SK-MEL-5 (cell line): ENCODE results near the gene CGN. TPM values are rescaled to one million over a fixed set of nuclear protein-coding genes. Genes with fewer than 3 reads are reported as not detected.
A peak's percentile ranks its signal among the peaks of the same experiment; 100 is the strongest.
"Not testable (repeated sequence)": the region's sequence is repeated elsewhere in the genome, so short reads cannot be mapped to it uniquely, and the experiment has no call there.

Source experiments
- DNase-seq: peaks from one replicate; pipeline ENCODE4 v3.0.0-alpha.2; 2016; ENCODE audit warnings: low read depth, low spot score
- in situ Hi-C: cut with HindIII; loops from 2 replicates; pipeline ENCODE4 v1.10.0; 2016; ENCODE audit warnings: low sequenced_read_pairs, high pct_unique_total_duplicates, low pct_unique_long_range_greater_than_20kb
- total RNA-seq: library from RNA; depleted of rRNA; stranded (reverse); fragments of >200 nt; shearing (Covaris generic); gene quantifications from 2 replicates; pipeline ENCODE4 v1.2.3, GENCODE V29; 2014

CGN gene
- total RNA-seq, 1 experiment from 2014 or later: 1.9 TPM

DNA sequence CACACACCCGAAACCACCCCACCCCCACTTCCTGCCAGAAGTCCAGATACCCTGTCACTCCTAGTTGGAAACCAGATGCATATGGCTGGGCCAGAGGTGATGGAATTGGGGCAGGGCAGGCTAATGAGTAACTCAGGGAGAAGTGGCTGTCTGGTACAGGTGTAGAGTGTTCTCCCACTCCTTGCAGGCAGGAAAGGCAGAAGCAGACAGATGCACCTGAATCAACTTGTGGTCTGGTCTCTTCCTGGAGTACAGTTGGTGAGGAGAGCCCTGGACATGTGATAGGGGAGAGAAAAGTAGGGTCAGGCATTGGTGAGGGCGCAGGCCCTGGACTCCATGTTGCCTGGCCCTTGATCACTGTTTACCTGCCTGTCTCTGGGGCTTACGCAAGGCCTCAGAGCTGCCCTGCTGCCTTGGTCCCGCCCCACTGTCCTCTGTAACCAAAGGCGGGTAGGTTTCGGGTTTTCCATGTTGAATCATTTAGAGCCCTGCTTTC is 2.5 kb downstream of the CGN start:
- in situ Hi-C loops: no loop called here
- no peak for DNase-seq

DNA sequence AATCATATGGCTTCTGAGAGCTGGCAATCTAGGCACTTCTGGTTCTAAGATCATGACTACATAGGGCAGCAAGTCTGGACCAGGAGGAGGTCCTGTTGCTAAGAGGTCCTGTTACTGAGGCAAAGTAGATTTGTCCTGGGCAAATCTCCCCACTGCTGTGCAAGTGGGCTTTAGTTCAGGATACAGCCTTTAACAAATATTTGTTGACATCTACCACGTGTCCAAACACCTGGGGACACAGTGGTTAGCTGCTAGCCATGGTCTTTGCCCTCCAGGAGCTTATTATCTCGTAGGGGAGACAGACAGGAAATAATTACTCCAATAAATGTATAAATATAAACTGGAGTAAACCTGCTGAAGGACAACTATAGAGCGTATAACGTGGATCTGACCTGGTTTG is 3.2 kb downstream of the CGN start:
- in situ Hi-C loops: no loop called here
- no peak for DNase-seq

DNA sequence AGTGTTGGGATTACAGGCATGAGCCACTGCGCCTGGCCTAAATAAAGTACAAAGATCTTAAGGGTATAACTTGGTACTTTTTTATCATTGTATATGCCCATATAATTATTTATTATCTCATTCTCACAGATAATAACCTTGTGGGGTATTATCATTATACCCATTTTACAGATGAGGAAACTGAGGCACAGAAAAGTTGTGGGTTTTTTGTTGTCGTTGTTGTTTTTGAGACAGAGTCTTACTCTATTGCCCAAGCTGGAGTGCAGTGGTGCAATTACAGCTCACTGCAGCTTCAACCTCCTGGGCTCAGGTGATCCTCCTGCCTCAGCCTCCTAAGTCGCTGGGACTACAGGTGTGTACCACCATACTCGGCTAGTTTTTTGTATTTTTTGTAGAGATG is 4.1 kb downstream of the CGN start:
- DNase-seq: no peak
- in situ Hi-C loops: no loop called here

DNA sequence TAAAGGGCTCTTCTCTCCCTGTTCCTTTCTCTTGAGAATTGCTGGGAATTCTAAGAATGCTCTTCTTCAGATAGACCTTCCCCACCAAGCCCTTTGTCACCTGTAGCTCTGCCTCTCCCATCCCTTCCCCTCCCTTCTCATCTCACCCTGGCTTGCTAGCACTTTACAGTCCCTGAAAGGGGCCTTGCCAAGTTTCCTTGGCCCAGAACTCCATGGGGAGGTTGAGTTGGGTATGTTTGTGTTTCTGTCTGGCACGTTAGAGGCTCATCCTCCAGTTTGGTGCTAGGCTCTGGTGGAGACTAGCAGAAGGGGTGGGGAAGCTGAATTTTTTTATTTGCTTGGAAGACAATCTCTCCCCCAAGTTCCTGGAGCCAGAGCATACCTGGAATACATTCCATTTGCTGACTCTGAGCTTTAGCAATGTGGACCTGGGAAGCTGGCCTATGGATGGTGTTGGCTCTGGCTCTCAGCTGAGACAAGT is 4.9 kb downstream of the CGN start:
- in situ Hi-C loops: no loop called here
- DNase-seq: no peak

DNA sequence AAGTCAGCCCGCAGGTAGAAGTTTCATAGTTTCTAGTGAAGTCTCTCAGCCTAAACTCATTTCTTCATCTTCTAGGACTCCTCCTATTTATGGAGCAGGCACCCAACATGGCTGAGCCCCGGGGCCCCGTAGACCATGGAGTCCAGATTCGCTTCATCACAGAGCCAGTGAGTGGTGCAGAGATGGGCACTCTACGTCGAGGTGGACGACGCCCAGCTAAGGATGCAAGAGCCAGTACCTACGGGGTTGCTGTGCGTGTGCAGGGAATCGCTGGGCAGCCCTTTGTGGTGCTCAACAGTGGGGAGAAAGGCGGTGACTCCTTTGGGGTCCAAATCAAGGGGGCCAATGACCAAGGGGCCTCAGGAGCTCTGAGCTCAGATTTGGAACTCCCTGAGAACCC is 7.2 kb downstream of the CGN start:
- in situ Hi-C loops: no loop called here

DNA sequence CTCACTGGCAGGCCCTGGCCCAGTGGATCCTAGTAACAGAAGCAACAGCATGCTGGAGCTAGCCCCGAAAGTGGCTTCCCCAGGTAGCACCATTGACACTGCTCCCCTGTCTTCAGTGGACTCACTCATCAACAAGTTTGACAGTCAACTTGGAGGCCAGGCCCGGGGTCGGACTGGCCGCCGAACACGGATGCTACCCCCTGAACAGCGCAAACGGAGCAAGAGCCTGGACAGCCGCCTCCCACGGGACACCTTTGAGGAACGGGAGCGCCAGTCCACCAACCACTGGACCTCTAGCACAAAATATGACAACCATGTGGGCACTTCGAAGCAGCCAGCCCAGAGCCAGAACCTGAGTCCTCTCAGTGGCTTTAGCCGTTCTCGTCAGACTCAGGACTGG is 7.7 kb downstream of the CGN start:
- in situ Hi-C loops: no loop called here
- DNase-seq: no peak

More for the DNA sequence above, 7.2 kb downstream of the CGN start:
- no peak for DNase-seq

DNA sequence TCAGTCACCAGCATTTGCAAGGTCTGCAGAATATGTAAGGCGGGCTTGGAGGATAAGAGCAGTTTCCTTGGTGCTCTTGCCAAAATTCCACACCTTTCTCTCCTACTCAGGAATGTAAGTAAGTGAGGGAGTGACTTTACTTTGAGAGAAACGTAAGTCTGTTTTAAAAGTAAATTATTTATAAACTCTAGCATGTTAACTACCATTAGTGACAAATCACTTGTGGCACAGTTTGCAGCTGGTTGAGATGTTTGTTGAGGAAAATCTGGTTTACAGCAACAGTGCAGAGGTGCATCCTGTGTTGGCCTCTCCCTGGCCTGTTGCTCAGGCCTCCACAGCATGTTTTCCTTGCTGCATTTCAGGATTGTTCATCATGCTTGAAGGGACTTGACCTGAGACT is 8.5 kb downstream of the CGN start:
- DNase-seq: no peak
- in situ Hi-C loops: no loop called here

DNA sequence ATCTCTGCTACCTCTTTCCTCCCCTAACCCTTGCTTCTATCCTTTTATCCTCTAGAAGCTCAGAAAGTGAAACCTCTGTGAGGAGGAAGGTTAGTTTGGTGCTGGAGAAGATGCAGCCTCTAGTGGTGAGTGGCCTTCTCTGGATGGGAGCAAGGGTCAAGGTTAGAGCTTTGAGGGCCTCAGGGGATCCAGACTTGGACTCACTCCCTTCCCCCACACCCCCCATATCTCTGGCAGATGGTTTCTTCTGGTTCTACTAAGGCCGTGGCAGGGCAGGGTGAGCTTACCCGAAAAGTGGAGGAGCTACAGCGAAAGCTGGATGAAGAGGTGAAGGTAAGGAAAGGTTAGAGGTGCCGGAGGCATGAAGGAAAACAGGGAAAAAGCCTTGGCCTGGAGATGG is 9.2 kb downstream of the CGN start:
- DNase-seq: peak; percentile 27
- in situ Hi-C loops: no loop called here

DNA sequence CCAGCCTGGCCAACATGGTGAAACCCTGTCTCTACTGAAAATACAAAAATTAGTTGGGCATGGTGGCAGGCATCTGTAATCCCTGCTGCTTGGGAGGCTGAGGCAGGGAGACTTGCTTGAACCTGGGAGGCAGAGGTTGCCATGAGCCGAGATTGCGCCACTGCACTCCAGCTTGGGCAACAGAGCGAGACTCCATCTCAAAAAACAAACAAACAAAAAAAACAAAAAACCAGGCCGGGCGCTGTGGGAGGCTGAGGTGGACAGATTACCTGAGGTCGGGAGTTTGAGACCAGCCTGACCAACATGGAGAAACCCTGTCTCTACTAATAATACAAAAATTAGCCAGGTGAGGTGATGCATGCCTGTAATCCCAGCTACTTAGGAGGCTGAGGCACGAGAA is 11.2 kb downstream of the CGN start:
- DNase-seq, in situ Hi-C loops: not testable (repeated sequence)

DNA sequence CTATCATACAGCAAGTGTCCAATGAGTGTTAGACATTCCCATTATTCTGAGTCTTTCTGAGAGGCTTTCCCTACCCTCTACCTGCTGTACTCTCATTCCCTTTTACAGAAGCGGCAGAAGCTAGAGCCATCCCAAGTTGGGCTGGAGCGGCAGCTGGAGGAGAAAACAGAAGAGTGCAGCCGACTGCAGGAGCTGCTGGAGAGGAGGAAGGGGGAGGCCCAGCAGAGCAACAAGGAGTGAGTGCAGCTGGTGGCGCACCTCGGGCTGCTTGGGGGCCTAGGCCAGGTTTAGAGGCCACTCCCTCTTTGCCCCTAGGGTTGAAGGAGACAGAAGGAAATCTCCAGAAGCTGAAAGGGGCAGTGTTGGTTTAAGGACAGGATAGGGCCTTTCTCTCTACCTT is 12.1 kb downstream of the CGN start:
- in situ Hi-C loops: no loop called here
- DNase-seq: no peak

DNA sequence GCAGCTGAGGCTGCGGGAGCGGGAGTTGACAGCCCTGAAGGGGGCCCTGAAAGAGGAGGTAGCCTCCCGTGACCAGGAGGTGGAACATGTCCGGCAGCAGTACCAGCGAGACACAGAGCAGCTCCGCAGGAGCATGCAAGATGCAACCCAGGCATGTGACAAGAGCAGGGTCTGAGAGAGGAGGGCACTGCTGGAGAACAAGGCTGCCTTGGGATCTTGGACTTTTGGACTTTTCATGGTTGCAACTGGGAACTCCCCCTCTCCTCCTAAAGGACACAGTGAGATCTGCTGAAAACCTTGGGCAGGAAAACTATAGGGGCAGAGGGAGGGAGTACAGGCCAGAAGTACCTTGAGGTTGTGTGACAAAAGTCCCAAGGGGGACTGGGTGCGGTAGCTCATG is 13.5 kb downstream of the CGN start:
- no peak for DNase-seq
- in situ Hi-C loops: no loop called here

DNA sequence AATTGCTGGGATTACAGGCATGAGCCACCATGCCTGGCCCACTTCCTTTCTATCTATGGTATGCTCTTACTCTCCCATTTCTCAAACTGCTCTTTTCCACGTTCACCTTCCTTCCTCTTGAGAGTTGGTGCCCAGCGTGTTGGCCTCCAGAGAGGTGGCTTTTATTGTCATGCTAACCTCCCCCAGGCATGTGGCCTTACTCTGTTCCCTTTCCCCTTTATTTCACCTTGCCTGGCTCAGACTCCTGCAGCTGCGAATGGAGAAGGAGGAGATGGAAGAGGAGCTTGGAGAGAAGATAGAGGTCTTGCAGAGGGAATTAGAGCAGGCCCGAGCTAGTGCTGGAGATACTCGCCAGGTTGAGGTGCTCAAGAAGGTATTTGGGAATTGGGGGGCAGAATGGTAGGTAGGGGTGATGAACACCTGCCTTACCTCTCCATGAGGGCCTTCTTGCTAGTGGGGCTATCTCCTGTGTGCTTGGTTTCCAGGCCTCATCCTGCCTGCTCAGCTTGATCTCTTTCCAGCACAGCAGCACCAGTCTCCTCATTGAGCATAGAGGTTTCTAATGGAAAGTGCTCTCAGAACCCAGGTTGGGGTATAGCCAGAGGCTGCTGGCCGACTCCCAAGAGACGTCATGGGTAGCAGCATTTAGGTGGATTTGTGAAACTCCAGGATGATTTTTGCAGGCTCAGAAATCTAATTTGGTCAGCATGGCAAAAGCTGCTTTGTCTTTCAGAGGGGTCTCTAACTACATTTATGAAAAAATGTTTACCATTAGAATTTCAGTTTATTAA is 15.7 kb downstream of the CGN start:
- DNase-seq: no peak
- in situ Hi-C loops: no loop called here

DNA sequence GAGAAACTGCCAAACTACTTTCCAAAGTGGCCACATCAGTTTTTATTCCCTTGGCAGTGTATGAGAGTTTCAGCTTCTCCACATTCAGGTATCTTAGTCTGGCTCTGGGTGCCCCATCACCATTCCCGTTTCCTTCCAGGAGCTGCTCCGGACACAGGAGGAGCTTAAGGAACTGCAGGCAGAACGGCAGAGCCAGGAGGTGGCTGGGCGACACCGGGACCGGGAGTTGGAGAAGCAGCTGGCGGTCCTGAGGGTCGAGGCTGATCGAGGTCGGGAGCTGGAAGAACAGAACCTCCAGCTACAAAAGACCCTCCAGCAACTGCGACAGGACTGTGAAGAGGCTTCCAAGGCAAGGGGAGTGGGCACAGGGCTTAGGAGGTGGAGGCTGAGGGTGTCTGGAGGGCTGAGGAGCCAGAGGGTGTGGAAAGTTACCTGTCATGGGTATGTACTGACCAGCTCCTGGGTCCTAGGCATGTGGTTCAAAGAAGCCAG is 18.1 kb downstream of the CGN start:
- DNase-seq: no peak
- in situ Hi-C loops: no loop called here

DNA sequence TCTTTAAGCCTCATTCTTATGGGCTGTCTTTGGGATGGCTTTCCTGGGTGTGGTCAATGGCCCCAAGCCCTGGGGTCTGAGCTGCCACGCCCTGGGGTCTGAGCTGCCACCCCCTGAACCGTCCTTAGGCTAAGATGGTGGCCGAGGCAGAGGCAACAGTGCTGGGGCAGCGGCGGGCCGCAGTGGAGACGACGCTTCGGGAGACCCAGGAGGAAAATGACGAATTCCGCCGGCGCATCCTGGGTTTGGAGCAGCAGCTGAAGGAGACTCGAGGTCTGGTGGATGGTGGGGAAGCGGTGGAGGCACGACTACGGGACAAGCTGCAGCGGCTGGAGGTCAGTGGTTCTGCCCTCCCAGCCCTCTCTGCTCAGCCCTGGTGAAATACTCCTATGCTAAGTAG is 18.6 kb downstream of the CGN start:
- no peak for DNase-seq
- in situ Hi-C loops: no loop called here

DNA sequence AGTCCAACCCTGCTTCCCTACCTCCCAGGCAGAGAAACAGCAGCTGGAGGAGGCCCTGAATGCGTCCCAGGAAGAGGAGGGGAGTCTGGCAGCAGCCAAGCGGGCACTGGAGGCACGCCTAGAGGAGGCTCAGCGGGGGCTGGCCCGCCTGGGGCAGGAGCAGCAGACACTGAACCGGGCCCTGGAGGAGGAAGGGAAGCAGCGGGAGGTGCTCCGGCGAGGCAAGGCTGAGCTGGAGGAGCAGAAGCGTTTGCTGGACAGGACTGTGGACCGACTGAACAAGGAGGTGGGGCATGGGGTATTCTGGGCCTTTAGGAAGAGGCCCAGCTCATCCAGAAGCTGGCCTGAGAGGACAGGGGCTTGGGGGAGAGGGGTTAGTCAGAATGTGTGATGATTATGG is 19.3 kb downstream of the CGN start:
- in situ Hi-C loops: no loop called here
- DNase-seq: no peak

DNA sequence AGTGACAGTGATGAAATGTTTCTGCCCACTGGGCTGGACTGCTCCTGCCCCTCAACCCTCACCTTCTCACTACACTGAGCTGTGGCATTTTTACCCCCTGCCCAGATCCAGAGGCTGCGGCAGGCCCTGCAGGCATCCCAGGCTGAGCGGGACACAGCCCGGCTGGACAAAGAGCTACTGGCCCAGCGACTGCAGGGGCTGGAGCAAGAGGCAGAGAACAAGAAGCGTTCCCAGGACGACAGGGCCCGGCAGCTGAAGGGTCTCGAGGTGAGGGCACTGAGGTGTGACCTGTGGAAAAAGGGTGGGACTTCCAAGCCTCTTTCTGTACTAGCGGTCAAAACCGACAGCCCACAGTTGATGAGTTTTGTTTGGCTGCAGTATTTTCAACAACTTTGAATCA is 22.7 kb downstream of the CGN start:
- DNase-seq: no peak
- in situ Hi-C loops: no loop called here

DNA sequence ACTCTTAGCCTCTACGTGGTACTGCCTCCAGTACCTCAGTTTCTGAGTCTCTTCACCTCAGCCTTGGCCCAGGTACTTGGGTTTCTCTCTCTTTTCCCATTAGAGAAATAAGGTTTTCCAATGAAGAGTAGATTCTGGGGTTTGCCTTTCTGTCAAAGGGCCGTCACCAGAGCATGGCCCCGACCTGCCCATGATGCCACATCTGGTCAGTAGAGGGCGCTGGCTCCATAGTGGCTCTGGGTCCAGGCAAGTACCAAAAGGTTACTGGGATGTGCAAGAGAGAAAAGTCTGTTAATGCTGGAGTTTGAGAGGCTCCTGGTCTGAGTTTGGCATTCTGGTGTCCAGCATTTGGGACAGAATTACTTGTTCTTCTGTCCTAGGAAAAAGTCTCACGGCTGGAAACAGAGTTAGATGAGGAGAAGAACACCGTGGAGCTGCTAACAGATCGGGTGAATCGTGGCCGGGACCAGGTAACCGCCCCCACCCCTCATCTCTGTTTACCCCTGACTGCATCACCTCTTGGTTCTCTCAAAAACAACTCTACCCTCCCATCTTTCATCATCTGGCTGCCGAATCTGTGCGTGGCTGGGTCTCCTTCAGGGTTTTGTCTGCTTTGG is 23.6 kb downstream of the CGN start:
- DNase-seq: peak; percentile 82
- in situ Hi-C loops: no loop called here

DNA sequence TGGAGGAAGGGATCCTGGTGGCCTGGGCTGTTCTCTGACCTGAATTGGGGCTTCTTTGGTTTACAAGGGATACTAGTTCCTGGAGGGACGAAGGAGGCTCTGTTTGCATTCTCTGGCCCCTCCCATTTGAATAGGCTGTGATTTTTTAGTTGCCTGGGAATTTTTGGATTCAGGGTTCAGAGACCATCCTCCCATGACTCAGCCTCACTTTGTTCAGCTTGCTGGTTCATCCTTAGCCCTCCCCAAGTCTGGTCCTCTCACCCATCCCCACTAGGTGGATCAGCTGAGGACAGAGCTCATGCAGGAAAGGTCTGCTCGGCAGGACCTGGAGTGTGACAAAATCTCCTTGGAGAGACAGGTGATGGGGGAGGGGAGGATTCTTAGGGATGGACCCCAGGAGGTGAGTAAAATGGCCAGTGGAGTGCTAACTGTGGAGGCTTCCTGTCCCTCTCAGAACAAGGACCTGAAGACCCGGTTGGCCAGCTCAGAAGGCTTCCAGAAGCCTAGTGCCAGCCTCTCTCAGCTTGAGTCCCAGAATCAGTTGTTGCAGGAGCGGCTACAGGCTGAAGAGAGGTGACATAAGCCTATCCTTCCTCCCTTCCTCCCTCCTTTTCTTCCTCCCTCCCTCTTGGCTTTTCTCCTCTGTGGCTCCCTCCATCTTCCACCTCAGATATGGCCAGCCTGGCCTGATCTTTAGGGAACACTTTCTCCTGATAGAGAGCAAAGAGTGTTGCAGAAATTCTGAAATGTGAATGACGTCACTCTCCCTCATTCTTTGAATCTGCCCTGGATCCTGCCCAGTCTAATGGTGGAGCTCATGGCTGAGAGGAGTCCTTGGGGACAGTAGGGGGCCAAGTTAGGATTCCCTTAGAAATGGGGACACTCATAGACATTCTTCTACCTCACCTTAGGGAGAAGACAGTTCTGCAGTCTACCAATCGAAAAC is 24.4 kb downstream of the CGN start:
- no peak for DNase-seq
- in situ Hi-C loops: no loop called here
